T follicular helper cell (primary cell): ENCODE results near the gene FOXD1.
"Not testable (repeated sequence)": the region's sequence is repeated elsewhere in the genome, so short reads cannot be mapped to it uniquely, and the experiment has no call there.

ENCODE experiments used
- DNase-seq: peaks from one replicate; pipeline ENCODE4 v3.0.0-alpha.2; 2020; ENCODE audit warnings: low read depth

The FOXD1 gene

GRCh38 chr5:73417303-73418034 is 31.1 kb downstream of the FOXD1 start:
- DNase-seq, result no peak

GRCh38 chr5:73415617-73416016 is 33.0 kb downstream of the FOXD1 start:
- no peak for DNase-seq

GRCh38 chr5:73415171-73415570 is 33.4 kb downstream of the FOXD1 start:
- DNase-seq, result no peak

- DNase-seq, result no peak
Measured at GRCh38 chr5:73412597-73412988, 36.0 kb downstream of the FOXD1 start.

- no peak for DNase-seq
Measured at GRCh38 chr5:73411936-73412596, 36.5 kb downstream of the FOXD1 start.

- DNase-seq, result not testable (repeated sequence)
Measured at GRCh38 chr5:73409927-73410326, 38.6 kb downstream of the FOXD1 start.

GRCh38 chr5:73405691-73406090 is 42.9 kb downstream of the FOXD1 start:
- no peak for DNase-seq

GRCh38 chr5:73399775-73400174 is 48.8 kb downstream of the FOXD1 start:
- DNase-seq, result no peak
